Brain microvascular endothelial cell (primary cell): Measurements from ENCODE around the gene HIVEP3.
A peak's percentile ranks its signal among the peaks of the same experiment; 100 is the strongest.

Source experiments
- DNase-seq: peaks from one replicate; pipeline ENCODE4 v3.0.0-alpha.2; 2020
- H3K27ac ChIP-seq: fragments of 250-450 bp; sonication (Bioruptor Pico); 2 replicates; pipeline ENCODE4 v1.5.1; 2020; ENCODE audit warnings: mild to moderate bottlenecking, moderate library complexity
- H3K27me3 ChIP-seq: fragments of 250-450 bp; sonication (Bioruptor Pico); replicated peaks from 2 replicates; pipeline ENCODE4 v1.5.1; 2020; ENCODE audit warnings: mild to moderate bottlenecking
- H3K36me3 ChIP-seq: fragments of 250-450 bp; sonication (Bioruptor Pico); replicated peaks from 2 replicates; pipeline ENCODE4 v1.5.1; 2020; ENCODE audit warnings: mild to moderate bottlenecking
- H3K4me3 ChIP-seq: 2 replicates; pipeline ENCODE4 v1.5.1; 2011; ENCODE audit warnings: low read depth, mild to moderate bottlenecking, control low read depth, low read length, moderate library complexity
- in situ Hi-C: cut with HindIII; loops from 2 replicates; pipeline ENCODE4 v1.10.0; 2017; ENCODE audit warnings: low sequenced_read_pairs, low pct_ligation_motif_present
- TF ChIP-seq, protein P1 (sequence below): IDR thresholded peaks from 2 replicates; pipeline ENCODE4 v1.5.1; 2011; ENCODE audit warnings: low read depth, mild to moderate bottlenecking, moderate library complexity, low read length, control low read depth, inconsistent platforms; ENCODE audit errors: missing control alignments

The HIVEP3 gene

DNA sequence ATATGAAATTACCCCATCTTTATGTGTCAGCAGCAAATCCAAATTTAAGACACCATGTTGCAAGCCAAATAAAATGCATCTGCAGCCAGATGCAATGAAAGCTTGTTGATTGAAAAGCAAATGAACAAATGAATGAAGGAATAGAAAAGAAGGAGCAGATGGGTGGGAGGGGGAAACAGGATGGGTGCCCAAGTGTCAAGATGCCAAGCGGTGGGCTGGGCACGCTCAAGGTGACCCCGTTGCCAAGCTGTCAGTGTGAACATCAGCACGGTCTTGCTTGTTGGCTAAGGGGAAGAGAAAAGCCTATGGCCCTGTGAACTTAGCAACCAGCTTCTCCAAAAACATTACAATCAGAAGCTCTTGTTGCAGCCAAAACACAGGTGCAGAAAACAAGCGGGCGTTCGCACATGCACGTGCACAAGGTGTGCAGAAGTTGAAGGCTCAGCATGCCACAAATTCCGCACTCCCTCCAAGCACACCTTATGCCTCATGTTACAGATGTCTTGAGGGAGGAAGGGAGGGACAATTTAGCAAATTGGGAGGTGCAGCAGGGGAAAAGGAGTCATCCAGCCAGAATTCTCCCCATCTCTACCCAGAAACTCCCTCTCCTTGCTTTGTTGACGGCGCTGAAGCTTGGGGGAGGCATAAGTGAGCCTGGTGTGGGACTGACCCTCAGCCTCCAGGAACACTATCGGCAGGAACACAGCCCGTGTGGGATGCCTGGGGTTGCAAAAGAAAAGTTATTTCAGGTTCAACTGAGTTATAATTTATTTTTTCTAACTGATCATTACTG lies 62.4 kb downstream of the HIVEP3 start:
- H3K4me3 ChIP-seq, result no peak overlapping the region
- in situ Hi-C loops, result no loop called here
- TF ChIP-seq, protein P1, sequence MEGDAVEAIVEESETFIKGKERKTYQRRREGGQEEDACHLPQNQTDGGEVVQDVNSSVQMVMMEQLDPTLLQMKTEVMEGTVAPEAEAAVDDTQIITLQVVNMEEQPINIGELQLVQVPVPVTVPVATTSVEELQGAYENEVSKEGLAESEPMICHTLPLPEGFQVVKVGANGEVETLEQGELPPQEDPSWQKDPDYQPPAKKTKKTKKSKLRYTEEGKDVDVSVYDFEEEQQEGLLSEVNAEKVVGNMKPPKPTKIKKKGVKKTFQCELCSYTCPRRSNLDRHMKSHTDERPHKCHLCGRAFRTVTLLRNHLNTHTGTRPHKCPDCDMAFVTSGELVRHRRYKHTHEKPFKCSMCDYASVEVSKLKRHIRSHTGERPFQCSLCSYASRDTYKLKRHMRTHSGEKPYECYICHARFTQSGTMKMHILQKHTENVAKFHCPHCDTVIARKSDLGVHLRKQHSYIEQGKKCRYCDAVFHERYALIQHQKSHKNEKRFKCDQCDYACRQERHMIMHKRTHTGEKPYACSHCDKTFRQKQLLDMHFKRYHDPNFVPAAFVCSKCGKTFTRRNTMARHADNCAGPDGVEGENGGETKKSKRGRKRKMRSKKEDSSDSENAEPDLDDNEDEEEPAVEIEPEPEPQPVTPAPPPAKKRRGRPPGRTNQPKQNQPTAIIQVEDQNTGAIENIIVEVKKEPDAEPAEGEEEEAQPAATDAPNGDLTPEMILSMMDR, result no peak
- DNase-seq, result no peak
- H3K36me3 ChIP-seq, result no peaks in the 10 kb centered on the region
- H3K27ac ChIP-seq, result no peak overlapping the region
- H3K27me3 ChIP-seq, result no peaks in the 10 kb centered on the region

DNA sequence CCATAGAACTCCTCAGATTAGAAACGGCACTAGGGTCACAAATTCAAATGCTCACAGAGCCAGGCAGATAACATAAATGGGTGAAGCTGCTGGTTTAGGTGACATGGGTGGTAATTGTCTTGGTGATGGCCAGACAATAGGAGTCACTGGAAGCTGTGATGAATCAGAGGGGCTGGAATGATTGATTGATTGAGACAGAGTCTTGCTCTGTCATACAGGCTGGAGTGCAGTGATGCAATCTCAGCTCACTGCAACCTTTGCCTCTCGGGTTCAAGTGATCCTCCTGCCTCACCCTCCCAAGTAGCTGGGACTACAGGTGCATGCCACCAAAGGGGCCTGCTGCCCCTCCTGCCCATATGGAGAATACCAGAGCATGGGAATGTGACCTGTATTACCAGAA lies 63.0 kb downstream of the HIVEP3 start:
- DNase-seq, result no peak
- no peak overlapping the region for H3K27ac ChIP-seq
- TF ChIP-seq, protein P1, result no peak
- H3K27me3 ChIP-seq, result no peaks in the 10 kb centered on the region
- in situ Hi-C loops, result no loop called here
- H3K4me3 ChIP-seq, result no peak overlapping the region
- no peaks in the 10 kb centered on the region for H3K36me3 ChIP-seq

DNA sequence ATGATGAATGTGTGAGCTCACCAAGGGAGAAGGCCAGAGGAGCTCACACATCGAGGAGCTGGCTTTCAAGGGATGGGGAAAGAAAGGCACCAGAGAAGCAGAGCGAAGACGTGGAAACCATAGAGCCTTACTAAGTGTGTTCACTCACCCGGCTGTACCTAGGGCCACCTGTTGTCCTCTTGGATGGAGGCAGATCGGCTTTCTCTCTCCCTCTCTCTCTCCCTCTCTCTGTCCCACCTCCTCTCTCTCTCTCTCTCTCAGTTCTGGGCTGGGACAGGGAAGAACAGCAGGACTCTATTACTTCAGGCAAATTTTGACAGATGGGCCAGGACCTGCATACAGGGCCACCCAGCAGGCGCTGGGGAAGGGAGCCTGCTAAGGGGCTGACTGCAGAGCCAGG lies 64.8 kb downstream of the HIVEP3 start:
- H3K4me3 ChIP-seq, result no peak overlapping the region
- no peaks in the 10 kb centered on the region for H3K36me3 ChIP-seq
- H3K27ac ChIP-seq, result no peak overlapping the region
- no peaks in the 10 kb centered on the region for H3K27me3 ChIP-seq
- TF ChIP-seq, protein P1, result no peak
- in situ Hi-C loops, result no loop called here
- DNase-seq, result no peak

DNA sequence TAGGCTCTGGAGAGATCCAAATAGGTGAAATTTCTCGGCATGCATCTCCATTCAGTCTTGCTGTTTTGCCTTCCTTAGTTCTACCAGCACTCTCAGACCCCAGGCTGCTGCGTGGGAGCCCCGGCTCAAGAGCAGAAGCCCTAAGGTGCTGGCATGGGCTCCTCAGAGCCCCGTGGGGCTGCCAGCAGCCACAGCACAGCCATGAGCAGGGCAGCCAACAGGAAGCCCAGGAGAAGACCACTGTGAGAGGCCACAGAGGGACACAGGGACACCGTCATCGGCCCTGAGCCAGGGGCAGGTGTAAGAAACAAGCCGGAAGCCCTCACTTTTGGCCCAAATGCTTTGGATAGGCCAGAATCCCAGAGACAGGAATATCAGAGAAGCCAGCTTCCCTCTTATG lies 66.6 kb downstream of the HIVEP3 start:
- peak overlapping the region; percentile 28 for H3K27ac ChIP-seq
- DNase-seq, result no peak
- no peaks in the 10 kb centered on the region for H3K27me3 ChIP-seq
- no peak overlapping the region for H3K4me3 ChIP-seq
- TF ChIP-seq, protein P1, result no peak
- no peaks in the 10 kb centered on the region for H3K36me3 ChIP-seq
- in situ Hi-C loops, result no loop called here

DNA sequence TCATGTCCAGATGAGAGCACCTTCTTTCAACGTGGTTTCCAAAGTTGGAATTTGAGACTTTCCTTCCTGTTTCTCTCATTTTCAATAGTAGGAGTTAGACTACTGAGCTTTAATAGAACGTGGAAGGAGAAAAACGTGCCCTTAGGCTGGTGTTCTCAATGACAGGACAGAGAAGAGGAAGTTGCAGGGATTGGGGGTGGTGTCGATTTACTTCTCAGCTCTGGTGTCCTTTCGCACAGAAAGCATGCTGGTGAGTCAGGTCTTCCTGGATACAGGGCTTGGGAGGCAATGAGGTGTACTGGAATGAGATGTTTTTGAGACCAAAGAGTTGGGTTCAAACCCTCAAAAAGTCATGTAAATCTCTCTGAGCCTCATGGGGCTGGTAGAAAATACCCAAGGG lies 67.1 kb downstream of the HIVEP3 start:
- DNase-seq, result peak; percentile 81
- in situ Hi-C loops, result no loop called here

More for the DNA sequence above, 67.1 kb downstream of the HIVEP3 start:
- Histone ChIP-seq H3K27ac (peak overlapping the region; percentile 28), H3K4me3 (no peak overlapping the region), H3K36me3 (no peaks in the 10 kb centered on the region), H3K27me3 (no peaks in the 10 kb centered on the region)
- TF ChIP-seq, protein P1, result no peak
